Aorta (tissue), 5 donors: ENCODE data around the gene ACAD9. TPM values are rescaled to one million over a fixed set of nuclear protein-coding genes. Genes with fewer than 3 reads are reported as not detected.

ENCODE experiments used
- ATAC-seq: fragments of 200-7000 bp; cut with Tn5 transposase; one replicate; pipeline ENCODE4 v1.9.1; 2022; ENCODE audit warnings: moderate library complexity; ENCODE audit not compliant: low FRiP score
- DNase-seq, 2 donors: peaks; one replicate each; pipeline ENCODE4 v3.0.0-alpha.2; 2020
- H3K27ac ChIP-seq, 2 donors: one replicate each; pipeline ENCODE4 v1.5.1; 2013; ENCODE audit warnings: low read length in 2 of 2, mild to moderate bottlenecking in 2 of 2, moderate library complexity in 2 of 2, control low read depth in 1 of 2, inconsistent platforms in 1 of 2, low read depth in 1 of 2
- H3K27me3 ChIP-seq, 2 donors: one replicate each; pipeline ENCODE4 v1.6.1; 2013; ENCODE audit warnings: control low read depth in 1 of 2, low read length in 1 of 2, mild to moderate bottlenecking in 1 of 2, moderate library complexity in 1 of 2; ENCODE audit not compliant: insufficient read depth in 2 of 2, control insufficient read depth in 1 of 2
- H3K36me3 ChIP-seq, 2 donors: one replicate each; pipeline ENCODE4 v1.6.1; 2013; ENCODE audit warnings: control low read depth in 1 of 2, low read length in 1 of 2, mild to moderate bottlenecking in 1 of 2; ENCODE audit not compliant: insufficient read depth in 2 of 2, control insufficient read depth in 1 of 2
- H3K4me1 ChIP-seq, 2 donors: one replicate each; pipeline ENCODE4 v1.6.1; 2013; ENCODE audit warnings: low read length in 2 of 2, control low read depth in 1 of 2, mild to moderate bottlenecking in 1 of 2, moderate library complexity in 1 of 2; ENCODE audit not compliant: insufficient read depth in 2 of 2, control insufficient read depth in 1 of 2
- H3K4me3 ChIP-seq, 2 donors: one replicate each; pipeline ENCODE4 v1.5.1; 2013; ENCODE audit warnings: low read length in 2 of 2, control low read depth in 1 of 2, mild to moderate bottlenecking in 1 of 2
- H3K9me3 ChIP-seq: one replicate; pipeline ENCODE4 v1.6.1; 2013; ENCODE audit warnings: mild to moderate bottlenecking, low read length; ENCODE audit not compliant: control insufficient read depth
- WGBS, 2 donors: extraction: QIAGEN DNeasy Blood & Tissue Kit; methylation state at CpG; one replicate each; pipeline ENCODE4 v1.1.7; 2013; 5-methylcytosine and 5-hydroxymethylcytosine counted together
- intact Hi-C, 2 donors: fragments of 100-400 bp; cut with DNase I; formaldehyde crosslinking; loops; one replicate each; pipeline versions ENCODE4 v1.14.2 to v1.15.0; 2022
- polyA plus RNA-seq, 2 donors: library from polyadenylated mRNA; stranded (reverse); fragments of 200-250 nt; gene quantifications; one replicate each; pipeline ENCODE4 v1.2.3, GENCODE V29; 2013
- total RNA-seq, 2 donors: library from RNA; stranded (reverse); fragmentation: NEBNext Ultra II Directional; extraction: Animal tissue kit (Norgen Biotek cat#: 25700); gene quantifications; one replicate each; pipeline ENCODE4 v1.2.1, GENCODE V29; 2021
- donor health status: healthy with polysubstance abuse.
- donor health status: Bipolar disorder and iron deficiency.
- donor health status: DM: no; HTN: no; CAD: no.
- donor health status: DM: no; HTN: no; CAD: no.
- donor health status: DM: yes; HTN: yes; CAD: no.

ACAD9 gene
- total and polyA plus RNA-seq, 4 donors: 13.0 to 52.8 (median 28.1) TPM

DNA sequence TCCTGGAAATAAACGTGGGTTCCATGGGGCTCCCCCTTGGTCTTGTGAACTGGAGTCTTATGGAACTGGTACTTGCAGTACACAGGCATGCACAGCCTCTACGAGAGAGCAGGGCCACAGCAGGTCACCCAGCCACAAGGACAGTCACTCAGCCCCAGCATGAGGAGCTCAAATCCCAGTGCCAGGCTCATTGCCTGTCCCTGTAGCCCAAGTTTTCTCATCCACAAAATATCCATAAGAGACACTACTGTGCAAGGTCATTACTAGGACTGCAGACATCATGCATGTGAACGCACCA is 66.4 kb downstream of the ACAD9 start:
- intact Hi-C loops: no loop called here
- DNase-seq (no peak), ATAC-seq (no peak)
- H3K4me1 ChIP-seq: no peaks in the 10 kb centered on the region
- no peak overlapping the region for H3K4me3 ChIP-seq
- H3K36me3 ChIP-seq: no peaks in the 10 kb centered on the region
- H3K27me3 ChIP-seq: no peaks in the 10 kb centered on the region
- H3K9me3 ChIP-seq: no peaks in the 10 kb centered on the region
- WGBS, 2 donors: 65 to 79% methylated on average over 3 of the region's 3 CpGs
- no peak overlapping the region for H3K27ac ChIP-seq

DNA sequence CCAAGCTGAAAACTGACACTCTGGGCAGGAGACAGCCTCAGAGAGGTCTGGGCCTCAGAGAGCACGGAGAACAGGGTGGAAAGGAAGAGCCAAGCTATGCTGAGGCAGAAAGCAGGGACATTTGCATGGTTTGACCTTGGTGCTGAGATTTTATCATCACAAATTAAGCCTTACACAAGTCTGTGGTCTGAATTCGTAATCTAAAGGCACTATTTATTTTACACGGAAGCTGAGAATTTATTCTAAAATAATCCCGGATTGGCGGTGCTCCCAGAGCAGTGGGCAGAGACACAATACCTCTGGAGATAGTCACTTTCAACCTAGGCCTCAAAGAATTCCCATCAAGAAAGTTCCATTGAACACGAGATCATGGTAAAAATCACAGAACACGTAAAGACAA is 67.0 kb downstream of the ACAD9 start:
- Histone ChIP-seq H3K4me3 (no peak overlapping the region), H3K9me3 (no peaks in the 10 kb centered on the region), H3K4me1 (no peaks in the 10 kb centered on the region), H3K27ac (no peak overlapping the region), H3K36me3 (no peaks in the 10 kb centered on the region), H3K27me3 (no peaks in the 10 kb centered on the region)
- ATAC-seq: no peak
- 46 to 56% methylated on average over 7 of the region's 7 CpGs for WGBS, 2 donors
- intact Hi-C loops: no loop called here
- DNase-seq: no peak

DNA sequence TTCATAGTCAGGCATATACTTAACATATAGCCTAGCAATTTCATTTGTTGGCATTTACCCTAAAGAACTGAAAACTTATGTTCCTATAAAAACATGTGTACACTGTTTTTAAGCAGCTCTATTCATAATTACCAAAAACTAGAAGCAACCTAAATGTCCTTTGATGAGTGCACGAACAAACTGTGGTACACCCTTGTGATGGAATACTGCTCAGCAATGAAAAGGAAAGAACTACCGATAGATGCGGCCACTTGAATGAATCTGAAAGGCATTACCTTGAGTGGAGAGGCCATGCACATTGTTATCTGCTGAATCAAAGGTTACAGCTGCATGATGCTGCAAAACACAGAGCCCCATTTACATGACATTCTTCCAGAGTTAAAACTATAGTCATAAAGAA is 69.7 kb downstream of the ACAD9 start:
- WGBS, 2 donors: 94 to 96% methylated on average over 3 of the region's 3 CpGs
- intact Hi-C loops: no loop called here
- DNase-seq: no peak
- Histone ChIP-seq H3K27me3 (no peaks in the 10 kb centered on the region), H3K4me3 (no peak overlapping the region), H3K27ac (no peak overlapping the region), H3K36me3 (no peaks in the 10 kb centered on the region), H3K9me3 (no peaks in the 10 kb centered on the region), H3K4me1 (no peaks in the 10 kb centered on the region)
- ATAC-seq: no peak

DNA sequence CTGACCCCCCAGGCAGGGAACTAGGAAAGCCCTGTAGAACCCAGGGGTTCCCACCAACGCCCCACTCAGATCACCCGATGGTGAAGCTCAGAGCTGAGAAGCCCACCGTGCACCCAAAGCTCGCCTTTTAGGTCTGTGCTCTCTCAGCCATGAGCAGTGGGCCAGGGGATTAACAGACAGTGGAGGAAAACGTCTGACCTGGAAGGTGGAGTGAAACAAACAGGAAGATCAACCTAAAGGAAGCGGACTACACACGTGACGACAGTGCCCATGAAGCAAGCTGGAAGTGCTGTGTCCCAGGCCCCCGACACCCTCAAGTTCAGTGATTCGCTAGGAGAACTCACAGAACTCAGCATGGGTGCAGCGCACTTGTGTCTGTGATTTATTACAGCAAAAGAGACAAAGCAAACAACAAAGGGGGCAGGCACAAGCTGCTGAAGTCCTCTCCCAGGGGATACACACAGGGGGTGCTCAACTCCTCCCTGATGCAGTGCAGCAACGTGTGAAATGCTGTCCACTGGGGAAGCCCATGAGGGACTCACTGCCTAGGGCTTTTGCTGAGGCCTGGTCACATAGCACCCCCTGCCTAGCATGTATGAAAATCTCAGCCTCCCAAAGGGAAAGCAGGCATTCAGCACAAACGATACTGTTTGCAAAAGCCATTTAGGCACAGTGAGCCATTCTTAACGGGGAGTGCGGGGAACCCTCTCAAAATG is 71.0 kb downstream of the ACAD9 start:
- no peaks in the 10 kb centered on the region for H3K4me1 ChIP-seq
- H3K27me3 ChIP-seq: no peaks in the 10 kb centered on the region
- no peak overlapping the region for H3K27ac ChIP-seq
- ATAC-seq: no peak
- H3K4me3 ChIP-seq: no peak overlapping the region
- no peaks in the 10 kb centered on the region for H3K36me3 ChIP-seq
- no peak for DNase-seq
- 62 to 65% methylated on average over 15 of the region's 15 CpGs for WGBS, 2 donors
- no peaks in the 10 kb centered on the region for H3K9me3 ChIP-seq
- intact Hi-C loops: no loop called here

DNA sequence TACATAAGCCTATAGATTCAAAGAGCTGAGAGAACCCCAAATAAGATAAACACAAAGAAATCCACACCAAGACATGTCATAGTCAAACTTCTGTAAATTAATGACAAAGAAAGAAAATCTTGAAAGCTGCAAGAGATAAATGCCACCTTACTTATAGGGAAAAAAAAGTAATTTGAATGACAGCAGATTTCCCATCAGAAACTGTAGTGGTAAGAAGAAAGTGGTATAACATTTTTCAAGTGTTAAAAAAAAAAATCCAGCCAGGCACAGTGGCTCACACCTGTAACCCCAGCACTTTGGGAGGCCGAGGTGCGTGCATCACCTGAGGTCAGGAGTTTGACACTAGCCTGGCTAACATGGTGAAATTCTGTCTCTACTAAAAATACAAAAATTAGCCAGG is 77.0 kb downstream of the ACAD9 start:
- ATAC-seq: no peak
- H3K4me3 ChIP-seq: no peak overlapping the region
- H3K36me3 ChIP-seq: no peaks in the 10 kb centered on the region
- DNase-seq: no peak
- 98% methylated on average over 2 of the region's 2 CpGs for WGBS, 2 donors
- intact Hi-C loops: no loop called here
- H3K9me3 ChIP-seq: no peaks in the 10 kb centered on the region
- H3K27ac ChIP-seq: no peak overlapping the region
- H3K27me3 ChIP-seq: no peaks in the 10 kb centered on the region
- H3K4me1 ChIP-seq: no peaks in the 10 kb centered on the region

Other genes with a start within 250 kb of the ACAD9 start
- 100 to 1,000 TPM; 118 to 133 TPM for gene RPN1, start 228.8 kb upstream of the ACAD9 start, total RNA-seq
- gene RPN1, start 228.8 kb upstream of the ACAD9 start, polyA plus RNA-seq: 10 to 100 TPM; 64.5 to 90.7 TPM
- 100 to 1,000 TPM; 202 to 211 TPM for gene RAB7A, start 153.4 kb upstream of the ACAD9 start, total RNA-seq
- gene RAB7A, start 153.4 kb upstream of the ACAD9 start, polyA plus RNA-seq: 100 to 1,000 TPM; 125 to 126 TPM
- gene CFAP92, start 114.5 kb downstream of the ACAD9 start, total RNA-seq: 1 to 10 TPM in 1 of 2 donors, under 1 TPM in 1; 0.62 to 1.2 TPM
- not detected for gene CFAP92, start 114.5 kb downstream of the ACAD9 start, polyA plus RNA-seq
- 1 to 10 TPM; 1.5 to 3.1 TPM for gene EFCC1, start 121.7 kb downstream of the ACAD9 start, total RNA-seq
- under 1 TPM; 0.13 to 0.50 TPM for gene EFCC1, start 121.7 kb downstream of the ACAD9 start, polyA plus RNA-seq
- not detected for gene GP9, start 181.2 kb downstream of the ACAD9 start, total RNA-seq
- gene GP9, start 181.2 kb downstream of the ACAD9 start, polyA plus RNA-seq: not detected
- 10 to 100 TPM; 24.0 to 25.4 TPM for gene RAB43, start 242.2 kb downstream of the ACAD9 start, total RNA-seq
- gene RAB43, start 242.2 kb downstream of the ACAD9 start, polyA plus RNA-seq: 10 to 100 TPM in 1 of 2 donors, 1 to 10 TPM in 1; 3.5 to 10.3 TPM